ENCODE data around the gene SF3B2.

- TF ChIP-seq CTCF (IDR thresholded peaks at IDR 0.05 in 4 of 5, conservative IDR thresholded peaks at IDR 0.05 in 1 of 5): no peak
- TF ChIP-seq POLR2A (IDR thresholded peaks at IDR 0.05): no peak
Observed at GRCh38 chr11:66063900-66064299, 11.7 kb downstream of the SF3B2 start.
